H1 (cell line): Measurements from ENCODE around the gene INF2. TPM values are rescaled to one million over a fixed set of nuclear protein-coding genes. Genes with fewer than 3 reads are reported as not detected.
A peak's percentile ranks its signal among the peaks of the same experiment; 100 is the strongest.

Experiments used
- CTCF ChIA-PET: fragments of 300-600 bp; sonication (Branson Sonifier 250); formaldehyde crosslinking; loops from one replicate; lab custom pipeline; 2021; ENCODE audit not compliant: partially characterized antibody; lab: Charles Lee
- POLR2A ChIA-PET: fragments of 300-600 bp; sonication (Branson Sonifier 250); formaldehyde crosslinking; loops from one replicate; lab custom pipeline; 2021; ENCODE audit warnings: inconsistent platforms; ENCODE audit not compliant: partially characterized antibody; lab: Charles Lee
- DNase-seq, 2 experiments: peaks; one replicate each; pipeline versions ENCODE4 v3.0.0 to v3.0.0-alpha.2; 2010 to 2022; ENCODE audit warnings: low spot score in 2 of 2, low read depth in 1 of 2, mixed read lengths in 1 of 2
- FAIRE-seq: peaks from 2 replicates; lab custom pipeline; 2011; peaks lifted over from hg19 to GRCh38; lab: Jason Lieb, UNC
- H2AFZ ChIP-seq: 2 replicates; pipeline ENCODE4 v1.8.1; 2012; ENCODE audit warnings: low read length, inconsistent platforms
- H2AK5ac ChIP-seq: 2 replicates; pipeline ENCODE4 v1.6.1; 2013; ENCODE audit warnings: low read depth, low read length
- H2BK120ac ChIP-seq: replicated peaks from 2 replicates; pipeline ENCODE3; 2013; ENCODE audit warnings: low read depth, low read length, inconsistent platforms
- H2BK12ac ChIP-seq: 2 replicates; pipeline ENCODE4 v1.6.1; 2013; ENCODE audit warnings: low read depth, low read length
- H2BK15ac ChIP-seq: 2 replicates; pipeline ENCODE4 v1.6.1; 2013; ENCODE audit warnings: low read length
- H2BK20ac ChIP-seq: 2 replicates; pipeline ENCODE4 v1.6.1; 2013; ENCODE audit warnings: low read length
- H2BK5ac ChIP-seq: 2 replicates; pipeline ENCODE4 v1.6.1; 2013; ENCODE audit warnings: low read depth, low read length
- H3K14ac ChIP-seq: 2 replicates; pipeline ENCODE4 v1.6.1; 2013; ENCODE audit warnings: inconsistent platforms; ENCODE audit not compliant: insufficient read length
- H3K18ac ChIP-seq: 2 replicates; pipeline ENCODE4 v1.6.1; 2013; ENCODE audit warnings: low read length; ENCODE audit errors: extremely low read depth
- H3K23ac ChIP-seq: 2 replicates; pipeline ENCODE4 v1.6.1; 2013; ENCODE audit warnings: inconsistent platforms; ENCODE audit not compliant: insufficient read length
- H3K23me2 ChIP-seq: 2 replicates; pipeline ENCODE4 v1.6.1; 2013; ENCODE audit warnings: low read depth, low read length
- H3K27ac ChIP-seq: 2 replicates; pipeline ENCODE4 v1.6.1; 2011; ENCODE audit warnings: low read depth, low read length, inconsistent platforms
- H3K27me3 ChIP-seq, 4 experiments: replicated peaks in 1 of 4; 1 replicate in 1 of 4; 2 replicates in 3 of 4; pipeline versions ENCODE4 v1.6.1 to v1.8.1; 2011 to 2013; ENCODE audit warnings: low read length in 3 of 4, mild to moderate bottlenecking in 3 of 4, inconsistent platforms in 2 of 4, mixed read lengths in 2 of 4, moderate library complexity in 1 of 4; ENCODE audit not compliant: control insufficient read depth in 3 of 4, insufficient read depth in 3 of 4; ENCODE audit errors: extremely low read depth in 1 of 4
- H3K36me3 ChIP-seq, 4 experiments: 2 replicates each; pipeline versions ENCODE4 v1.6.1 to v1.8.1; 2011 to 2013; ENCODE audit warnings: mild to moderate bottlenecking in 4 of 4, low read length in 3 of 4, moderate library complexity in 2 of 4, control low read depth in 1 of 4, inconsistent platforms in 1 of 4; ENCODE audit not compliant: insufficient read depth in 4 of 4, control insufficient read depth in 2 of 4
- H3K4ac ChIP-seq: replicated peaks from 2 replicates; pipeline ENCODE3; 2013; ENCODE audit warnings: low read length, low read depth, mixed read lengths, inconsistent platforms; ENCODE audit not compliant: insufficient read length
- H3K4me1 ChIP-seq, 4 experiments: replicated peaks in 1 of 4; 1 replicate in 1 of 4; 2 replicates in 3 of 4; pipeline versions ENCODE4 v1.6.1 to v1.8.1; 2011 to 2013; ENCODE audit warnings: low read length in 3 of 4, inconsistent platforms in 2 of 4, mixed read lengths in 1 of 4; ENCODE audit not compliant: insufficient read depth in 4 of 4, control insufficient read depth in 3 of 4
- H3K4me2 ChIP-seq, 2 experiments: 2 replicates each; pipeline versions ENCODE4 v1.6.1 to v1.8.1; 2011 to 2013; ENCODE audit warnings: low read depth in 2 of 2, low read length in 2 of 2, control low read depth in 1 of 2, inconsistent platforms in 1 of 2, mild to moderate bottlenecking in 1 of 2; ENCODE audit not compliant: insufficient read depth in 1 of 2
- H3K4me3 ChIP-seq, 4 experiments: fragments of 200-600, 300-600 bp in 1 of 4; sonication (generic), shearing (Covaris generic), sonication (Bioruptor Twin) in 1 of 4; 2 replicates each; pipeline versions ENCODE4 v1.5.1 to v1.8.1; 2011 to 2016; ENCODE audit warnings: low read length in 4 of 4, low read depth in 3 of 4, control low read depth in 2 of 4, inconsistent platforms in 2 of 4, mild to moderate bottlenecking in 2 of 4, mixed read lengths in 1 of 4, moderate library complexity in 1 of 4; ENCODE audit not compliant: insufficient read depth in 2 of 4; ENCODE audit errors: extremely low read depth in 1 of 4
- H3K56ac ChIP-seq: replicated peaks from 2 replicates; pipeline ENCODE3; 2013; ENCODE audit warnings: low read depth, mild to moderate bottlenecking, mixed read lengths, low read length, inconsistent platforms; ENCODE audit not compliant: insufficient read length
- H3K79me1 ChIP-seq: 2 replicates; pipeline ENCODE4 v1.6.1; 2013; ENCODE audit warnings: low read depth, low read length, control low read depth
- H3K79me2 ChIP-seq, 2 experiments: 2 replicates each; pipeline versions ENCODE4 v1.6.1 to v1.8.1; 2012 to 2013; ENCODE audit warnings: low read length in 2 of 2, mild to moderate bottlenecking in 2 of 2, inconsistent platforms in 1 of 2; ENCODE audit not compliant: insufficient read depth in 2 of 2, control insufficient read depth in 1 of 2
- H3K9ac ChIP-seq, 4 experiments: replicated peaks in 1 of 4; 1 replicate in 1 of 4; 2 replicates in 3 of 4; pipeline versions ENCODE4 v1.6.1 to v1.8.1; 2011 to 2013; ENCODE audit warnings: low read depth in 3 of 4, low read length in 3 of 4, control low read depth in 2 of 4, mild to moderate bottlenecking in 2 of 4, moderate library complexity in 2 of 4, inconsistent platforms in 1 of 4; ENCODE audit errors: extremely low read depth in 1 of 4
- H3K9me3 ChIP-seq, 2 experiments: 2 replicates each; pipeline versions ENCODE4 v1.6.1 to v1.8.1; 2012 to 2013; ENCODE audit warnings: mild to moderate bottlenecking in 2 of 2, moderate library complexity in 2 of 2, control low read depth in 1 of 2, inconsistent platforms in 1 of 2, low read depth in 1 of 2, low read length in 1 of 2, mixed read lengths in 1 of 2; ENCODE audit not compliant: insufficient read depth in 2 of 2
- H4K20me1 ChIP-seq, 2 experiments: replicated peaks in 1 of 2; 2 replicates each; pipeline versions ENCODE3 to v1.8.1; 2011 to 2013; ENCODE audit warnings: inconsistent platforms in 2 of 2, low read length in 2 of 2, mild to moderate bottlenecking in 1 of 2; ENCODE audit not compliant: insufficient read depth in 2 of 2, control insufficient read depth in 1 of 2
- H4K5ac ChIP-seq: 2 replicates; pipeline ENCODE4 v1.6.1; 2013; ENCODE audit warnings: low read length, low read depth, mixed read lengths, inconsistent platforms; ENCODE audit not compliant: insufficient read length
- H4K8ac ChIP-seq: 2 replicates; pipeline ENCODE4 v1.8.0; 2013; ENCODE audit warnings: mild to moderate bottlenecking, moderate library complexity, low read length, inconsistent platforms; ENCODE audit not compliant: insufficient read depth; ENCODE audit errors: extremely low read depth
- H4K91ac ChIP-seq: replicated peaks from 2 replicates; pipeline ENCODE3; 2013; ENCODE audit warnings: low read length, mixed read lengths, inconsistent platforms; ENCODE audit not compliant: insufficient read length
- CEBPB ChIP-seq: IDR thresholded peaks from 2 replicates; pipeline ENCODE4 v1.6.1; 2012; ENCODE audit warnings: low read depth, low read length
- KDM4A ChIP-seq: IDR thresholded peaks from one replicate; pipeline ENCODE4 v1.7.1; 2012; ENCODE audit warnings: low read depth, mild to moderate bottlenecking, moderate library complexity, low read length, inconsistent platforms; ENCODE audit not compliant: severe bottlenecking
- KDM5A ChIP-seq: fragments of 200-600 bp; IDR thresholded peaks from 2 replicates; pipeline ENCODE4 v1.7.1; 2012; ENCODE audit warnings: mild to moderate bottlenecking, low read length, inconsistent platforms, mixed read lengths
- SIX5 ChIP-seq: IDR thresholded peaks from 2 replicates; pipeline ENCODE4 v1.6.1; 2011; ENCODE audit warnings: mild to moderate bottlenecking, low read depth, low read length
- SRF ChIP-seq: IDR thresholded peaks from 2 replicates; pipeline ENCODE4 v1.6.1; 2011; ENCODE audit warnings: mild to moderate bottlenecking, low read depth, low read length, moderate library complexity
- WGBS, 2 experiments: shearing (Covaris generic) in 1 of 2; methylation state at CpG; one replicate each; pipeline versions ENCODE4 v1.1.6 to v1.1.7; 2013 to 2015; ENCODE audit warnings: low lambda C conversion rate in 2 of 2, mixed read lengths in 2 of 2, inconsistent platforms in 1 of 2, low coverage in 1 of 2, missing lambda C conversion rate in 1 of 2; ENCODE audit not compliant: insufficient replicate concordance in 2 of 2, insufficient coverage in 1 of 2, insufficient read length in 1 of 2; ENCODE audit errors: extremely low coverage in 1 of 2, missing lambda C conversion rate in 1 of 2; 5-methylcytosine and 5-hydroxymethylcytosine counted together
- long read RNA-seq, 2 experiments: library from RNA in 1 of 2; library from capped mRNA in 1 of 2; stranded (forward); transcript quantifications; one replicate each; pipeline ENCODE4 v2.0.0, GENCODE V29; 2021; ENCODE audit warnings: inconsistent platforms in 1 of 2
- polyA minus RNA-seq, 3 experiments: library from RNA; depleted of rRNA, polyadenylated mRNA; stranded (reverse); fragments of >200 nt; gene quantifications; 1 replicate in 2 of 3; 2 replicates in 1 of 3; pipeline ENCODE4 v1.2.3, GENCODE V29; 2011
- polyA plus RNA-seq, 7 experiments: library from polyadenylated mRNA; depleted of rRNA in 3 of 7; stranded (reverse) in 5 of 7; unstranded in 2 of 7; fragments of >200 nt in 5 of 7; fragments of 200-250 nt in 2 of 7; gene quantifications; 1 replicate in 5 of 7; 2 replicates in 1 of 7; 4 replicates in 1 of 7; pipeline versions ENCODE4 v1.2.1 to v1.2.3, GENCODE V29; 2011 to 2013; ENCODE audit warnings: missing spikeins in 2 of 7, mixed read lengths in 2 of 7
- total RNA-seq: library from RNA; stranded (reverse); fragmentation: NEBNext Ultra II Directional; extraction: Animal tissue kit (Norgen Biotek cat#: 25700); gene quantifications from 2 replicates; pipeline ENCODE4 v1.2.1, GENCODE V29; 2021
- TF ChIP-seq, protein P1 (sequence below): IDR thresholded peaks from 2 replicates; pipeline ENCODE4 v1.6.1; 2012; ENCODE audit warnings: inconsistent platforms

Gene INF2
- 54.0 and 59.5 TPM in 2 replicates for total RNA-seq
- polyA plus RNA-seq (2011; rRNA removed): 29.1 and 42.3 TPM in 2 replicates
- polyA plus RNA-seq (2011; cell fraction: cytosol; rRNA removed): 28.5 TPM
- 143 TPM for polyA plus RNA-seq (2011; cell fraction: nucleus; rRNA removed)
- polyA plus RNA-seq (2012, experiment 1 of 2): 27.3 to 49.9 TPM (median 47.0 TPM) in 4 replicates
- 33.6 TPM for polyA plus RNA-seq (2012, experiment 2 of 2)
- polyA plus RNA-seq (2013, experiment 1 of 2): 36.0 TPM
- polyA plus RNA-seq (2013, experiment 2 of 2): 32.6 TPM
- polyA minus RNA-seq (2011; rRNA and poly(A)+ RNA removed): 12.8 and 15.1 TPM in 2 replicates
- 22.1 TPM for polyA minus RNA-seq (2011; cell fraction: cytosol; rRNA and poly(A)+ RNA removed)
- polyA minus RNA-seq (2011; cell fraction: nucleus; rRNA and poly(A)+ RNA removed): 27.8 TPM
- long read RNA-seq, experiment 1, transcript INF2-204 (5 exons, 1,689 nt): major isoform, 5 of 40 reads
- long read RNA-seq, experiment 1, partial matches to known transcripts: 22 of 40 reads
- long read RNA-seq, experiment 1, other reads (novel, unspliced or antisense): 13 of 40 reads
- long read RNA-seq, experiment 2: 0 reads

GRCh38 chr14:104689109-104689880 lies at the start of gene INF2:
INF2 (plus strand) TSS chr14:104689618; CDS start chr14:104701366, 11,748 bp downstream.
- no peaks in the 10 kb centered on the region; a peak in 1 of 8 replicates for H3K36me3 ChIP-seq
- no peak within 1 kb of the TSS for H3K14ac ChIP-seq
- peak within 1 kb of the TSS; percentile 34 to 69 (median 47); a peak in 6 of 7 replicates for H3K9ac ChIP-seq
- FAIRE-seq (no peak), DNase-seq (peak in 1 of 2 experiments; percentile 84)
- no peak within 1 kb of the TSS; the same call in 1 of the 2 replicates for H2AFZ ChIP-seq
- no peak within 1 kb of the TSS for H3K23ac ChIP-seq
- H3K4me2 ChIP-seq: peak within 1 kb of the TSS; percentile 79 to 93
- H4K91ac ChIP-seq: peak within 1 kb of the TSS; percentile 91
- H3K27ac ChIP-seq: no peak within 1 kb of the TSS; the same call in 1 of the 2 replicates
- no peak within 1 kb of the TSS for H2BK120ac ChIP-seq
- peaks cover 18% of the 10 kb centered on the region; the same call in 1 of the 2 replicates for H3K23me2 ChIP-seq
- H3K9me3 ChIP-seq: no peaks in the 10 kb centered on the region
- peaks cover 0 to 35% (median 28%) of the 10 kb centered on the region in 4 experiments; a peak in 6 of 7 replicates for H3K4me1 ChIP-seq
- peak within 1 kb of the TSS; percentile 29; the same call in 1 of the 2 replicates for H2BK15ac ChIP-seq
- peak within 1 kb of the TSS; percentile 65; the same call in 1 of the 2 replicates for H2AK5ac ChIP-seq
- no peaks in the 10 kb centered on the region; a peak in 2 of 7 replicates for H3K27me3 ChIP-seq
- H4K8ac ChIP-seq: peak within 1 kb of the TSS; percentile 89
- ChIA-PET CTCF (interaction anchor here (1.2 to 1.9 kb wide), 4 partner anchors 11 to 37 kb away, joined by 3 to 8 read pairs (median 6); no protein-coding TSS in a partner anchor), POLR2A (interaction anchor here (1.2 to 3.8 kb wide), 3 partner anchors 9 to 12 kb away, joined by 3 to 28 read pairs (median 11); no protein-coding TSS in a partner anchor)
- peak within 1 kb of the TSS; percentile 53; the same call in 1 of the 2 replicates for H2BK12ac ChIP-seq
- H3K18ac ChIP-seq: peak within 1 kb of the TSS; percentile 78
- H4K5ac ChIP-seq: peak within 1 kb of the TSS; percentile 73
- 1% methylated on average over 21 of the region's 76 CpGs; no CpG with 5 or more reads in 1 of the 2 experiments for WGBS, 2 experiments
- peak within 1 kb of the TSS; percentile 77 for H3K56ac ChIP-seq
- peak within 1 kb of the TSS; percentile 69 for H3K4ac ChIP-seq
- peak within 1 kb of the TSS; percentile 54 to 92 (median 70) for H3K4me3 ChIP-seq
- H3K79me1 ChIP-seq: peaks cover 16% of the 10 kb centered on the region
- peak within 1 kb of the TSS; percentile 66; the same call in 1 of the 2 replicates for H2BK5ac ChIP-seq
- peaks cover 0 to 31% of the 10 kb centered on the region in 2 experiments; a peak in 2 of 4 replicates for H3K79me2 ChIP-seq
- no peak within 1 kb of the TSS for H2BK20ac ChIP-seq
- H4K20me1 ChIP-seq: peaks cover 3 to 33% of the 10 kb centered on the region in 2 experiments
- no peak for TF ChIP-seq SRF
- TF ChIP-seq SIX5: no peak
- TF ChIP-seq, protein P1, sequence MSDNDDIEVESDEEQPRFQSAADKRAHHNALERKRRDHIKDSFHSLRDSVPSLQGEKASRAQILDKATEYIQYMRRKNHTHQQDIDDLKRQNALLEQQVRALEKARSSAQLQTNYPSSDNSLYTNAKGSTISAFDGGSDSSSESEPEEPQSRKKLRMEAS: peak; percentile 46
- TF ChIP-seq CEBPB: no peak
- TF ChIP-seq KDM5A: no peak
- peak; percentile 74 for TF ChIP-seq KDM4A
